K562 (cell line): ENCODE data around the gene PDE9A. TPM values are rescaled to one million over a fixed set of nuclear protein-coding genes. Genes with fewer than 3 reads are reported as not detected.

Source experiments
- ATAC-seq: fragments of 200-7000 bp; cut with Tn5 transposase; 3 replicates; pipeline ENCODE4 v1.9.1; 2020; ENCODE audit warnings: moderate library complexity
- BruUV-seq: library from RNA; stranded (reverse); fragments of 400-500 nt; replicated peaks from 2 replicates; lab custom pipeline; 2021; lab: Mats Ljungman, UMichigan
- CTCF ChIA-PET: fragments of 300-600 bp; formaldehyde crosslinking; extraction: SDS; loops from one replicate; lab custom pipeline; 2021; ENCODE audit warnings: low intra/inter-chr PET ratio; lab: Yijun Ruan, JAX
- POLR2A ChIA-PET: fragments of 300-600, 350-650 bp; sonication (Branson Sonifier 250); formaldehyde crosslinking; extraction: SDS; loops from one replicate; lab custom pipeline; 2021; ENCODE audit warnings: antibody characterized with exemption, inconsistent platforms; lab: Yijun Ruan, JAX
- DNase-seq, 4 experiments: peaks; one replicate each; pipeline versions ENCODE4 v3.0.0 to v3.0.0-alpha.2; 2011 to 2018; ENCODE audit warnings: low spot score in 3 of 4, mixed read lengths in 3 of 4; ENCODE audit errors: extremely low read depth in 1 of 4
- FAIRE-seq: peaks from 2 replicates; lab custom pipeline; 2011; peaks lifted over from hg19 to GRCh38; lab: Jason Lieb, UNC
- H2AFZ ChIP-seq: 2 replicates; pipeline ENCODE4 v1.6.0; 2011; ENCODE audit warnings: low read depth, low read length, control low read depth, inconsistent platforms
- H3K27ac ChIP-seq: fragments of 200-600 bp; 3 replicates; pipeline ENCODE4 v1.8.0; 2011; ENCODE audit warnings: low read depth, mild to moderate bottlenecking, control low read depth, inconsistent platforms, low read length, moderate library complexity, mixed read lengths; ENCODE audit errors: extremely low read depth
- H3K27me3 ChIP-seq, 2 experiments: fragments of 300-600 bp in 1 of 2; 2 replicates in 1 of 2; 3 replicates in 1 of 2; pipeline versions ENCODE4 v1.6.0 to v1.8.0; 2011; ENCODE audit warnings: inconsistent platforms in 2 of 2, low read length in 2 of 2, mild to moderate bottlenecking in 1 of 2, mixed read lengths in 1 of 2, moderate library complexity in 1 of 2; ENCODE audit not compliant: control insufficient read depth in 2 of 2, insufficient read depth in 2 of 2
- H3K36me3 ChIP-seq: fragments of 300-600 bp; 3 replicates; pipeline ENCODE4 v1.8.0; 2011; ENCODE audit warnings: mild to moderate bottlenecking, low read length, inconsistent platforms; ENCODE audit not compliant: control insufficient read depth, insufficient read depth
- H3K4me1 ChIP-seq, 2 experiments: fragments of 200-600 bp in 1 of 2; replicated peaks in 1 of 2; 2 replicates in 1 of 2; 3 replicates in 1 of 2; pipeline versions ENCODE4 v1.5.1 to v1.8.0; 2011; ENCODE audit warnings: inconsistent platforms in 2 of 2, low read length in 2 of 2, mild to moderate bottlenecking in 1 of 2, mixed read lengths in 1 of 2, moderate library complexity in 1 of 2; ENCODE audit not compliant: control insufficient read depth in 2 of 2, insufficient read depth in 2 of 2
- H3K4me2 ChIP-seq: 2 replicates; pipeline ENCODE4 v1.6.1; 2011; ENCODE audit warnings: low read length, control low read depth, inconsistent platforms, mixed read lengths; ENCODE audit not compliant: insufficient read depth
- H3K4me3 ChIP-seq: fragments of 200-600 bp; sonication (generic), shearing (Covaris generic); 2 replicates; pipeline ENCODE4 v1.5.1; 2016; ENCODE audit warnings: control low read depth, inconsistent platforms
- H3K79me2 ChIP-seq: fragments of 200-600 bp; 3 replicates; pipeline ENCODE4 v1.8.0; 2011; ENCODE audit warnings: low read length, inconsistent platforms; ENCODE audit not compliant: control insufficient read depth, insufficient read depth
- H3K9ac ChIP-seq, 2 experiments: 2 replicates each; pipeline versions ENCODE4 v1.6.0 to v1.6.1; 2011; ENCODE audit warnings: low read depth in 2 of 2, low read length in 2 of 2, control low read depth in 1 of 2, inconsistent platforms in 1 of 2, mild to moderate bottlenecking in 1 of 2, mixed read lengths in 1 of 2; ENCODE audit not compliant: insufficient read depth in 1 of 2
- H3K9me1 ChIP-seq: one replicate; pipeline ENCODE4 v1.6.0; 2011; ENCODE audit warnings: inconsistent platforms, mild to moderate bottlenecking, low read length, moderate library complexity; ENCODE audit not compliant: control insufficient read depth, insufficient read depth
- H3K9me3 ChIP-seq: replicated peaks from 2 replicates; pipeline ENCODE4 v1.5.1; 2011; ENCODE audit warnings: low read depth, low read length, inconsistent platforms; ENCODE audit not compliant: control insufficient read depth, insufficient read depth
- H4K20me1 ChIP-seq: replicated peaks from 2 replicates; pipeline ENCODE4 v1.6.1; 2011; ENCODE audit warnings: low read length, inconsistent platforms, mixed read lengths; ENCODE audit not compliant: control insufficient read depth, insufficient read depth
- MAZ ChIP-seq, 2 experiments: fragments of 450-650 bp in 1 of 2; sonication (generic) in 1 of 2; formaldehyde crosslinking; IDR thresholded peaks in 1 of 2; conservative IDR thresholded peaks in 1 of 2; 2 replicates each; pipeline versions ENCODE4 v1.4.0 to v1.5.0; 2020; ENCODE audit warnings: mild to moderate bottlenecking in 1 of 2, missing genetic modification reagents in 1 of 2
- ZNF318 ChIP-seq, 2 experiments: fragments of 450-650 bp; IDR thresholded peaks; 2 replicates each; pipeline ENCODE4 v1.6.1; 2016; ENCODE audit warnings: mild to moderate bottlenecking in 2 of 2, borderline replicate concordance in 1 of 2, low read depth in 1 of 2, moderate library complexity in 1 of 2
- ZNF79 ChIP-seq: fragments of 250-450 bp; sonication (Bioruptor Pico); IDR thresholded peaks from 2 replicates; pipeline ENCODE4 v1.4.0; 2020; ENCODE audit warnings: low read depth, mild to moderate bottlenecking, moderate library complexity
- WGBS: fragments of 100-300 bp; shearing (Covaris generic); methylation state at CpG from one replicate; pipeline ENCODE4 v1.1.6; 2016; ENCODE audit warnings: low coverage, mixed read lengths; ENCODE audit not compliant: insufficient coverage; ENCODE audit errors: missing lambda C conversion rate; 5-methylcytosine and 5-hydroxymethylcytosine counted together
- in situ Hi-C: fragments of 300-500 bp; cut with MboI; formaldehyde crosslinking; loops from 4 replicates; pipeline ENCODE4 v1.15.0; 2018; ENCODE audit warnings: inconsistent platforms, mixed read lengths
- intact Hi-C: fragments of 100-400 bp; cut with micrococcal nuclease; formaldehyde crosslinking; loops from 2 replicates; pipeline ENCODE4 v1.14.2; 2022
- polyA plus RNA-seq, 8 experiments: library from polyadenylated mRNA; depleted of rRNA in 4 of 8; stranded (reverse) in 5 of 8; unstranded in 3 of 8; fragments of >200 nt; fragmentation: Nextera tagmentation in 2 of 8; fragmentation: Illumina TruSeq in 1 of 8; extraction: Ambion mirVana in 2 of 8; extraction: Trizol in 1 of 8; gene quantifications; 2 replicates each; pipeline versions ENCODE4 v1.2.1 to v1.2.3, GENCODE V29; 2011 to 2014; ENCODE audit warnings: inconsistent platforms in 1 of 8, missing spikeins in 1 of 8
- total RNA-seq, 7 experiments: library from RNA; depleted of rRNA in 6 of 7; stranded (reverse); fragments of >200 nt in 6 of 7; fragmentation: Illumina TruSeq in 2 of 7; extraction: Trizol in 2 of 7; gene quantifications; 2 replicates each; pipeline versions ENCODE4 v1.2.1 to v1.2.3, GENCODE V29; 2011 to 2021; ENCODE audit warnings: low replicate concordance in 1 of 7

The PDE9A gene
- total and polyA plus RNA-seq, 9 of the 15 experiments (the other 6 are each of a cell fraction or from before 2014, with no cell fraction given), result 0.07 to 0.27 TPM; not detected in 7

GRCh38 chr21:42635848-42636519 lies 17.4 kb upstream of the PDE9A start:
- Histone ChIP-seq H3K4me2 (no peak overlapping the region), H3K36me3 (no peaks in the 10 kb centered on the region), H3K79me2 (no peaks in the 10 kb centered on the region), H3K9ac (no peak overlapping the region), H3K4me3 (no peak overlapping the region), H2AFZ (no peak overlapping the region), H3K9me3 (no peaks in the 10 kb centered on the region), H3K4me1 (peaks cover 0 to 2% of the 10 kb centered on the region in 2 experiments; a peak in 1 of 5 replicates), H4K20me1 (peaks cover 3% of the 10 kb centered on the region; the same call in 1 of the 2 replicates), H3K27me3 (peaks cover 17 to 40% of the 10 kb centered on the region in 2 experiments), H3K27ac (no peak overlapping the region), H3K9me1 (no peaks in the 10 kb centered on the region)
- TF ChIP-seq ZNF318 (IDR thresholded peaks at IDR 0.05; ENCODE audit: borderline replicate concordance in 1 of 2, low read depth in 1 of 2) (no peak), MAZ (CRISPR knock-in tag; conservative IDR thresholded peaks at IDR 0.05 in 1 of 2, IDR thresholded peaks at IDR 0.05 in 1 of 2) (no peak), ZNF79 (CRISPR knock-in tag) (no peak)
- intact Hi-C loops, result no loop called here
- ChIA-PET CTCF (no interaction called here), POLR2A (interaction anchor here (0.6 kb wide), 2 partner anchors 41 to 344 kb away, joined by 3 read pairs; no protein-coding TSS in a partner anchor)
- in situ Hi-C loops, result no loop called here
- DNase-seq (no peak), ATAC-seq (no peak), FAIRE-seq (no peak)
- WGBS, result 2% methylated on average over 6 of the region's 6 CpGs
- BruUV-seq, result no TSS peak
